ENCODE data around the gene ING3. TPM values are rescaled to one million over a fixed set of nuclear protein-coding genes. Genes with fewer than 3 reads are reported as not detected.

Gene ING3
- polyA plus RNA-seq, 3 donors: 22.3 to 26.9 (median 25.9) TPM

DNA sequence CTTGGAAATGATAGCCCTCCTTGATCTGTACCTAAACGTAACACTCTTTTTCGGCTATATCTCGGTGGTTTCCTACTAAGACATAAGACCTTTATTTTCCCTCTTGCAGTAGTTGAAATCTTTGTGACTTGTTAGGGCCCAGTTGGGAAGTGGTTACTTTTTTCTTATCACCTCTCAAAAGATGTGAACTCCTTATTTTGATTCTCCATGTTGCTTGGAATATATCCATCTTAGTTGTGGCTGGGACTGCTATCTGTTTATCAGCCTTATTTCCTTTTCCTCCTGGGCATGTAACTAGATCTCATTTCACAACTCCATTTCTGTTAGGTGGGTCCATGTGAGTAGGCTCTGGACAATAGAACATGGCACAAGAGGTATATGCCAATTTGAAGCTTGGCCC lies 33.8 kb downstream of the ING3 start:
- WGBS (ENCODE audit: insufficient coverage): no CpG with 5 or more reads among the region's 3 CpGs
- H3K4me3 ChIP-seq (replicated peaks in 1 of 3; ENCODE audit: low read depth in 2 of 3, low read length in 3 of 3): no peak overlapping the region
- H3K27ac ChIP-seq (ENCODE audit: low read depth in 1 of 2, low read length in 2 of 2): no peak overlapping the region
- intact Hi-C loops (cut with micrococcal nuclease): loop anchor here in 1 of 2 donors (10.0 kb wide), 1 partner anchor 50 kb away; no protein-coding TSS in a partner anchor
- peaks cover 12 to 13% of the 10 kb centered on the region in 2 donors for H3K4me1 ChIP-seq (ENCODE audit: control insufficient read depth in 1 of 2, insufficient read depth in 2 of 2, low read length in 2 of 2)
- no peak overlapping the region for H2AFZ ChIP-seq (ENCODE audit: insufficient read depth, low read depth, low read length, poor library complexity, severe bottlenecking)
- no peak for DNase-seq
- H3K27ac Mint-ChIP-seq: no peak overlapping the region
- no peaks in the 10 kb centered on the region for H3K36me3 Mint-ChIP-seq
- TF ChIP-seq, protein P1, sequence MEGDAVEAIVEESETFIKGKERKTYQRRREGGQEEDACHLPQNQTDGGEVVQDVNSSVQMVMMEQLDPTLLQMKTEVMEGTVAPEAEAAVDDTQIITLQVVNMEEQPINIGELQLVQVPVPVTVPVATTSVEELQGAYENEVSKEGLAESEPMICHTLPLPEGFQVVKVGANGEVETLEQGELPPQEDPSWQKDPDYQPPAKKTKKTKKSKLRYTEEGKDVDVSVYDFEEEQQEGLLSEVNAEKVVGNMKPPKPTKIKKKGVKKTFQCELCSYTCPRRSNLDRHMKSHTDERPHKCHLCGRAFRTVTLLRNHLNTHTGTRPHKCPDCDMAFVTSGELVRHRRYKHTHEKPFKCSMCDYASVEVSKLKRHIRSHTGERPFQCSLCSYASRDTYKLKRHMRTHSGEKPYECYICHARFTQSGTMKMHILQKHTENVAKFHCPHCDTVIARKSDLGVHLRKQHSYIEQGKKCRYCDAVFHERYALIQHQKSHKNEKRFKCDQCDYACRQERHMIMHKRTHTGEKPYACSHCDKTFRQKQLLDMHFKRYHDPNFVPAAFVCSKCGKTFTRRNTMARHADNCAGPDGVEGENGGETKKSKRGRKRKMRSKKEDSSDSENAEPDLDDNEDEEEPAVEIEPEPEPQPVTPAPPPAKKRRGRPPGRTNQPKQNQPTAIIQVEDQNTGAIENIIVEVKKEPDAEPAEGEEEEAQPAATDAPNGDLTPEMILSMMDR (IDR thresholded peaks at IDR 0.05): no peak
- H3K9ac ChIP-seq (ENCODE audit: insufficient read depth, low read length, poor library complexity, severe bottlenecking): no peak overlapping the region
- no peaks in the 10 kb centered on the region for H3K36me3 ChIP-seq (replicated peaks in 1 of 2; ENCODE audit: control insufficient read depth in 1 of 2, insufficient read depth in 2 of 2, low read length in 2 of 2)
- no peaks in the 10 kb centered on the region for H3K9me3 ChIP-seq (replicated peaks in 1 of 2; ENCODE audit: control insufficient read depth in 1 of 2, insufficient read depth in 1 of 2, low read length in 2 of 2)
- H3K4me2 ChIP-seq (replicated peaks; ENCODE audit: extremely low read depth, low read length, poor library complexity, severe bottlenecking): no peak overlapping the region
- peaks cover 1 to 5% (median 2%) of the 10 kb centered on the region in 3 donors for H3K27me3 Mint-ChIP-seq (ENCODE audit: low read depth in 3 of 3)
- H3K4me3 Mint-ChIP-seq: no peak overlapping the region
- no peaks in the 10 kb centered on the region for H3K27me3 ChIP-seq (ENCODE audit: control insufficient read depth in 2 of 2, insufficient read depth in 2 of 2, low read length in 2 of 2)
- H3K4me1 Mint-ChIP-seq: peaks cover 17% of the 10 kb centered on the region
- no peaks in the 10 kb centered on the region for H3K9me3 Mint-ChIP-seq
- no peaks in the 10 kb centered on the region for H4K20me1 ChIP-seq (ENCODE audit: insufficient read depth, low read length)
- no peaks in the 10 kb centered on the region for H3K79me2 ChIP-seq (ENCODE audit: insufficient read depth, low read length)

DNA sequence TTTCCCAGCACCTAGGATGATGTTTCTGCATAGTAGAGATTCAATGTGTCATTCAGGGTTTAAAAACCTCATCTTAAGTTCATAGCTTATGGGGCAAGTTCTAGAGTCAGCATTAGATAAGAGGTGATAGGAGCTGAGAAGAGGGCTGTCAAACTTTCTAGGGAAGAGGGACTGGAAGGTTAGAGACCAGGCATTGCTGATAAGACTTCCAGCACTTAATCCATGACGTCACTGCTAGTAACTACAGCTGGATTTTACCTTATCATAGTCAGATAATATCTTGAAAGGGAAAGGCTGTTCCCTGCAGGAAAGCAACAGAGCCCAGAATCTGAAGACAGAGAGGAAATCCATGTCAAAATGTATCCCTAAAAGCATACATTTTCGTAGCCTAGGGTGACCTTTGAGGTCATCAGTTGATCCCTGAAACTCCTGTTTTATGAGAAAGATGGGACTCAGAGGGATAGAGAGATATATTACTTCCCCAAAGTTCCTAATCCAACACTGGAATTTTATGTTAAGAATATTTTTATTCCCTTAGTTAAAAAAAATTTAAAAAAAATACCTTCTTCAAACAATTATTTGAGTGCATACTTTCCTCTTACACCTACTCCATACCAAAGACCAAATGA lies 34.7 kb downstream of the ING3 start:
- no peaks in the 10 kb centered on the region for H3K9me3 Mint-ChIP-seq
- H3K36me3 Mint-ChIP-seq: no peaks in the 10 kb centered on the region
- Histone ChIP-seq H3K4me2 (replicated peaks; ENCODE audit: extremely low read depth, low read length, poor library complexity, severe bottlenecking) (no peak overlapping the region), H3K4me1 (ENCODE audit: control insufficient read depth in 1 of 2, insufficient read depth in 2 of 2, low read length in 2 of 2) (peaks cover 17 to 21% of the 10 kb centered on the region in 2 donors), H3K79me2 (ENCODE audit: insufficient read depth, low read length) (no peaks in the 10 kb centered on the region), H3K4me3 (replicated peaks in 1 of 3; ENCODE audit: low read depth in 2 of 3, low read length in 3 of 3) (no peak overlapping the region), H3K27me3 (ENCODE audit: control insufficient read depth in 2 of 2, insufficient read depth in 2 of 2, low read length in 2 of 2) (no peaks in the 10 kb centered on the region), H2AFZ (ENCODE audit: insufficient read depth, low read depth, low read length, poor library complexity, severe bottlenecking) (no peak overlapping the region), H3K9ac (ENCODE audit: insufficient read depth, low read length, poor library complexity, severe bottlenecking) (no peak overlapping the region), H3K36me3 (replicated peaks in 1 of 2; ENCODE audit: control insufficient read depth in 1 of 2, insufficient read depth in 2 of 2, low read length in 2 of 2) (no peaks in the 10 kb centered on the region), H3K9me3 (replicated peaks in 1 of 2; ENCODE audit: control insufficient read depth in 1 of 2, insufficient read depth in 1 of 2, low read length in 2 of 2) (no peaks in the 10 kb centered on the region), H3K27ac (ENCODE audit: low read depth in 1 of 2, low read length in 2 of 2) (no peak overlapping the region), H4K20me1 (ENCODE audit: insufficient read depth, low read length) (no peaks in the 10 kb centered on the region)
- peaks cover 1 to 11% (median 2%) of the 10 kb centered on the region in 3 donors for H3K27me3 Mint-ChIP-seq (ENCODE audit: low read depth in 3 of 3)
- WGBS (ENCODE audit: insufficient coverage): no CpG with 5 or more reads among the region's 2 CpGs
- no peak overlapping the region for H3K27ac Mint-ChIP-seq
- TF ChIP-seq, protein P1 (IDR thresholded peaks at IDR 0.05): no peak
- no peak for DNase-seq
- peaks cover 25% of the 10 kb centered on the region for H3K4me1 Mint-ChIP-seq
- no peak overlapping the region for H3K4me3 Mint-ChIP-seq
- intact Hi-C loops (cut with micrococcal nuclease): loop anchor here (5.0 to 10.0 kb wide), 3 partner anchors 50 to 122 kb away; no protein-coding TSS in a partner anchor
